Astrocyte of the hippocampus (primary cell): ENCODE results near the gene CLEC11A.

ENCODE experiments used
- DNase-seq: peaks from one replicate; pipeline ENCODE4 v3.0.0; 2011; ENCODE audit warnings: low read depth, low spot score

The CLEC11A gene

GRCh38 chr19:50723069-50723468 lies at the start of gene CLEC11A:
Gene CLEC11A (plus strand): TSS chr19:50723364. CDS start chr19:50723526, 162 bp downstream.
- no peak for DNase-seq

- DNase-seq: no peak
Measured at GRCh38 chr19:50676625-50677197, 46.5 kb upstream of the CLEC11A start.

GRCh38 chr19:50677636-50678035 lies 45.5 kb upstream of the CLEC11A start:
- no peak for DNase-seq

- DNase-seq: no peak
Measured at GRCh38 chr19:50678323-50678722, 44.8 kb upstream of the CLEC11A start.

- DNase-seq: peak; percentile 73
Measured at GRCh38 chr19:50679177-50680125, 43.7 kb upstream of the CLEC11A start.

- DNase-seq: no peak
Measured at GRCh38 chr19:50686310-50687032, 36.7 kb upstream of the CLEC11A start.

- DNase-seq: no peak
Measured at GRCh38 chr19:50688766-50689165, 34.4 kb upstream of the CLEC11A start.

GRCh38 chr19:50690439-50690838 lies 32.7 kb upstream of the CLEC11A start:
- no peak for DNase-seq

GRCh38 chr19:50693064-50693975 lies 29.8 kb upstream of the CLEC11A start:
- DNase-seq: no peak

GRCh38 chr19:50694815-50695145 lies 28.4 kb upstream of the CLEC11A start:
- no peak for DNase-seq

GRCh38 chr19:50695251-50696093 lies 27.7 kb upstream of the CLEC11A start:
- DNase-seq: peak; percentile 45

- no peak for DNase-seq
Measured at GRCh38 chr19:50696094-50696483, 27.1 kb upstream of the CLEC11A start.

- DNase-seq: no peak
Measured at GRCh38 chr19:50697414-50698124, 25.6 kb upstream of the CLEC11A start.

- no peak for DNase-seq
Measured at GRCh38 chr19:50701367-50701985, 21.7 kb upstream of the CLEC11A start.

GRCh38 chr19:50702158-50702870 lies 20.9 kb upstream of the CLEC11A start:
- DNase-seq: no peak

GRCh38 chr19:50702871-50703829 lies 20.0 kb upstream of the CLEC11A start:
- no peak for DNase-seq
